Endothelial cell of umbilical vein (primary cell): Measurements from ENCODE around the gene TBCD. TPM values are rescaled to one million over a fixed set of nuclear protein-coding genes. Genes with fewer than 3 reads are reported as not detected.

Experiments used
- BruUV-seq: library from RNA; stranded (reverse); fragments of 400-500 nt; replicated peaks from 2 replicates; lab custom pipeline; 2021; lab: Mats Ljungman, UMichigan
- CTCF ChIA-PET: fragments of 300-600, 350-600 bp; sonication (Branson Sonifier 250); formaldehyde crosslinking; loops from one replicate; lab custom pipeline; 2021; ENCODE audit warnings: antibody characterized with exemption, inconsistent platforms; lab: Charles Lee
- POLR2A ChIA-PET: fragments of 300-600, 350-600 bp; sonication (Branson Sonifier 250); formaldehyde crosslinking; loops from one replicate; lab custom pipeline; 2021; ENCODE audit warnings: antibody characterized with exemption, inconsistent platforms; lab: Charles Lee
- DNase-seq: peaks from one replicate; pipeline ENCODE4 v3.0.0-alpha.2; 2011; ENCODE audit warnings: low read depth, low spot score
- FAIRE-seq: peaks from 2 replicates; lab custom pipeline; 2011; peaks lifted over from hg19 to GRCh38; lab: Jason Lieb, UNC
- H2AFZ ChIP-seq: 2 replicates; pipeline ENCODE4 v1.6.0; 2012; ENCODE audit warnings: low read depth, low read length, control low read depth, inconsistent platforms
- H3K27ac ChIP-seq: 2 replicates; pipeline ENCODE4 v1.5.1; 2011; ENCODE audit warnings: low read depth, mild to moderate bottlenecking, control low read depth, low read length, moderate library complexity; ENCODE audit not compliant: insufficient read depth
- H3K27me3 ChIP-seq, 2 experiments: 2 replicates each; pipeline versions ENCODE4 v1.6.0 to v1.6.1; 2011; ENCODE audit warnings: low read length in 2 of 2, mixed read lengths in 1 of 2; ENCODE audit not compliant: control insufficient read depth in 2 of 2, insufficient read depth in 2 of 2
- H3K36me3 ChIP-seq, 2 experiments: 2 replicates in 1 of 2; 3 replicates in 1 of 2; pipeline ENCODE4 v1.5.1; 2011; ENCODE audit warnings: low read length in 2 of 2, mild to moderate bottlenecking in 1 of 2, moderate library complexity in 1 of 2; ENCODE audit not compliant: control insufficient read depth in 2 of 2, insufficient read depth in 2 of 2; ENCODE audit errors: extremely low read depth in 1 of 2
- H3K4me1 ChIP-seq: 3 replicates; pipeline ENCODE4 v1.5.1; 2011; ENCODE audit warnings: mild to moderate bottlenecking, low read length; ENCODE audit not compliant: control insufficient read depth, insufficient read depth; ENCODE audit errors: extremely low read depth
- H3K4me2 ChIP-seq: 2 replicates; pipeline ENCODE4 v1.6.1; 2011; ENCODE audit warnings: low read length, control low read depth, mixed read lengths; ENCODE audit not compliant: insufficient read depth
- H3K4me3 ChIP-seq, 3 experiments: fragments of 200-600 bp in 1 of 3; sonication (generic), shearing (Covaris generic) in 1 of 3; replicated peaks in 1 of 3; 2 replicates each; pipeline ENCODE4 v1.5.1; 2011 to 2016; ENCODE audit warnings: control low read depth in 3 of 3, low read length in 3 of 3, mild to moderate bottlenecking in 2 of 3, inconsistent platforms in 1 of 3, low read depth in 1 of 3, moderate library complexity in 1 of 3; ENCODE audit not compliant: insufficient read depth in 1 of 3
- H3K79me2 ChIP-seq: 2 replicates; pipeline ENCODE4 v1.6.0; 2012; ENCODE audit warnings: low read length, inconsistent platforms; ENCODE audit not compliant: control insufficient read depth, insufficient read depth
- H3K9ac ChIP-seq: replicated peaks from 2 replicates; pipeline ENCODE3; 2011; ENCODE audit warnings: low read length, control low read depth; ENCODE audit not compliant: insufficient read depth; ENCODE audit errors: extremely low read depth
- H3K9me1 ChIP-seq: replicated peaks from 3 replicates; pipeline ENCODE4 v1.6.0; 2011; ENCODE audit warnings: mild to moderate bottlenecking, low read length; ENCODE audit not compliant: control insufficient read depth, insufficient read depth; ENCODE audit errors: extremely low read depth
- H3K9me3 ChIP-seq: replicated peaks from 2 replicates; pipeline ENCODE4 v1.5.1; 2012; ENCODE audit warnings: low read length, inconsistent platforms; ENCODE audit not compliant: control insufficient read depth, insufficient read depth
- H4K20me1 ChIP-seq: replicated peaks from 2 replicates; pipeline ENCODE3; 2011; ENCODE audit warnings: mild to moderate bottlenecking, low read length; ENCODE audit not compliant: control insufficient read depth, insufficient read depth; ENCODE audit errors: extremely low read depth
- CTCF ChIP-seq, 2 donors: IDR thresholded peaks; 1 replicate in 1 of 2; 2 replicates in 1 of 2; pipeline ENCODE4 v1.5.1; 2011; ENCODE audit warnings: low read length in 2 of 2, mild to moderate bottlenecking in 2 of 2, moderate library complexity in 2 of 2, control low read depth in 1 of 2, inconsistent platforms in 1 of 2, low read depth in 1 of 2; ENCODE audit not compliant: insufficient read depth in 1 of 2; ENCODE audit errors: extremely low read depth in 1 of 2
- EZH2 ChIP-seq: IDR thresholded peaks from 2 replicates; pipeline ENCODE4 v1.6.1; 2012; ENCODE audit warnings: borderline replicate concordance, low read depth, mild to moderate bottlenecking, moderate library complexity, low read length, inconsistent platforms; ENCODE audit not compliant: severe bottlenecking
- FOS ChIP-seq: IDR thresholded peaks from 2 replicates; pipeline ENCODE4 v1.6.1; 2011; ENCODE audit warnings: mild to moderate bottlenecking, low read length, moderate library complexity, borderline replicate concordance; ENCODE audit not compliant: insufficient read depth
- GATA2 ChIP-seq: IDR thresholded peaks from 2 replicates; pipeline ENCODE4 v1.7.0; 2011; ENCODE audit warnings: low read depth, mild to moderate bottlenecking, moderate library complexity, mixed read lengths, low read length; ENCODE audit not compliant: insufficient read length, insufficient read depth
- JUN ChIP-seq: IDR thresholded peaks from 2 replicates; pipeline ENCODE4 v1.6.1; 2011; ENCODE audit warnings: borderline replicate concordance, low read depth; ENCODE audit not compliant: insufficient read length, insufficient read depth
- MAX ChIP-seq: IDR thresholded peaks from 2 replicates; pipeline ENCODE4 v1.6.1; 2011; ENCODE audit not compliant: insufficient read depth, insufficient read length
- MYC ChIP-seq: IDR thresholded peaks from one replicate; pipeline ENCODE4 v1.6.1; 2011; ENCODE audit warnings: mild to moderate bottlenecking, low read depth, low read length
- POLR2A ChIP-seq: IDR thresholded peaks from 2 replicates; pipeline ENCODE4 v1.6.1; 2012; ENCODE audit warnings: low read depth, mild to moderate bottlenecking, control low read depth, low read length
- POLR2AphosphoS5 ChIP-seq: IDR thresholded peaks from 2 replicates; pipeline ENCODE4 v1.6.1; 2012; ENCODE audit warnings: low read depth, mild to moderate bottlenecking, control low read depth, low read length, moderate library complexity; ENCODE audit not compliant: insufficient read depth
- dilution Hi-C: fragments of 300-500 bp; cut with MboI; formaldehyde crosslinking; loops from one replicate; pipeline ENCODE4 v1.15.0; 2019; ENCODE audit warnings: low sequenced_read_pairs; ENCODE audit not compliant: extremely low pct_ligation_motif_present
- intact Hi-C: fragments of 100-400 bp; cut with micrococcal nuclease; formaldehyde crosslinking; loops from one replicate; pipeline ENCODE4 v1.10.0; 2022
- polyA plus RNA-seq, 4 experiments: library from polyadenylated mRNA; depleted of rRNA in 3 of 4; stranded (reverse) in 3 of 4; unstranded in 1 of 4; fragments of >200 nt; gene quantifications; 2 replicates each; pipeline versions ENCODE4 v1.2.1 to v1.2.3, GENCODE V29; 2011 to 2012; ENCODE audit warnings: missing spikeins in 1 of 4
- total RNA-seq: library from RNA; stranded (reverse); gene quantifications from 2 replicates; pipeline ENCODE4 v1.2.3, GENCODE V29; 2021

The TBCD gene
- total and polyA plus RNA-seq, 2 donors (not counting 3 experiments of a cell fraction or from before 2014, with no cell fraction given), result 121 to 145 TPM

GRCh38 chr17:82791532-82791931 is 39.7 kb downstream of the TBCD start:
- Histone ChIP-seq H3K4me3 (no peak overlapping the region), H3K9me1 (no peaks in the 10 kb centered on the region), H3K27me3 (no peaks in the 10 kb centered on the region), H2AFZ (peak overlapping the region; percentile 7), H3K27ac (peak overlapping the region; percentile 35), H3K36me3 (peaks cover 0 to 3% of the 10 kb centered on the region in 2 experiments), H3K9me3 (no peaks in the 10 kb centered on the region), H3K4me1 (no peaks in the 10 kb centered on the region), H3K4me2 (no peak overlapping the region), H4K20me1 (no peaks in the 10 kb centered on the region), H3K79me2 (peaks cover 2% of the 10 kb centered on the region), H3K9ac (no peak overlapping the region)
- intact Hi-C loops, result loop anchor here (2.0 kb wide), 1 partner anchor 53 kb away; no protein-coding TSS in a partner anchor
- TF ChIP-seq GATA2, result no peak
- no peak for TF ChIP-seq EZH2
- TF ChIP-seq CTCF (IDR thresholded peaks at IDR 0.05; ENCODE audit: extremely low read depth in 1 of 2, insufficient read depth in 1 of 2, low read depth in 1 of 2, low read length in 2 of 2), result no peak
- TF ChIP-seq POLR2AphosphoS5, result no peak
- no peak for TF ChIP-seq POLR2A
- TF ChIP-seq JUN, result peak; percentile 76
- TF ChIP-seq MAX, result peak; percentile 49
- no peak for TF ChIP-seq MYC
- peak; percentile 39 for TF ChIP-seq FOS
- FAIRE-seq, result peak; percentile 96
- POLR2A ChIA-PET, result no interaction called here
- DNase-seq, result peak; percentile 37
- no TSS peak for BruUV-seq
- CTCF ChIA-PET, result interaction anchor here (1.1 to 2.5 kb wide), 3 partner anchors 10 to 123 kb away, joined by 3 to 17 read pairs (median 9); no protein-coding TSS in a partner anchor
- dilution Hi-C loops, result no loop called here
